Left kidney (tissue), 2 donors: ENCODE measurements around the gene STIM2. TPM values are rescaled to one million over a fixed set of nuclear protein-coding genes. Genes with fewer than 3 reads are reported as not detected.

Experiments used
- DNase-seq: peaks from one replicate; pipeline ENCODE4 v3.0.0-alpha.2; 2013
- polyA plus RNA-seq: library from polyadenylated mRNA; unstranded; fragments of 120-200 nt; gene quantifications from one replicate; pipeline ENCODE4 v1.2.1, GENCODE V29; 2013; ENCODE audit not compliant: insufficient read length

Gene STIM2
- polyA plus RNA-seq, 1 donor, result 44.3 TPM

DNA sequence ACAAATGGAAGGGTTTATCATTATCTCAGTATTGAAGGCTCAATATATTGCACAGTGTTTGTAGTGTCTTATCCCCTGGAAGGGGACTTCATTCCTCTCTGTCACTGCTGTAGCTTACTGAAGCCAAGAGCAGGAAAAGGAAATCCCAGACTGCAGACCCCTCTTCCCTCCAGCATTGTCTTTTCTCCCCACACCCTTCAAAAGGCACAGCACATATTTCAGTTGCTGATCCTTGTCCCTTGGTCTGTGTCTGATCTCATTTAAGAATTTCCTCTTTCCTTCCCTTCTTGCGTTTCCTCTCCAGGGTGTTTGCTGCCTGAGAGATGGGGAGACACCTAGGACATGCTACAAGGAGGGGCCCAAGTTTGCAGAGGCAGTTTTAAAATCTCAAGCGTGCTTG lies 40.1 kb downstream of the STIM2 start:
- DNase-seq, result no peak

DNA sequence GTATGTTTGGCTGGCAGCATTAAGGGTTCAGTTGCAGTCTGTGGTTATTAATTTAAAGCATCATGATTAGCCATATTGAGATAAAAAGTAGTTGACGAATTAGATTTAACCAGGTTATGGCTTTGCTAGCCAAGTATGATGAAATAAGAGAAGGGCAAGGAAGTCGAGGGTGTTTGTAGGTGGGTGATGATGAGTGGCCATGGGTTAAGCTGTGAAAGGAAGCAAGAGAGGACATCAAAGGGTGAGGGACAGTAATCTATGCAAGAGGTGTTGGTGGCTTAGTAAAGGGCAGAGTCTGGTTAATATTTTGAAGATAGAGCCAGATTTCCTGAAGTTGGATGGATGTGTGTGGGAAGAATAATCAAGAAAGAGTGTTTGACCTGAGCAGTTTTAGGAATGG lies 44.5 kb downstream of the STIM2 start:
- no peak for DNase-seq

DNA sequence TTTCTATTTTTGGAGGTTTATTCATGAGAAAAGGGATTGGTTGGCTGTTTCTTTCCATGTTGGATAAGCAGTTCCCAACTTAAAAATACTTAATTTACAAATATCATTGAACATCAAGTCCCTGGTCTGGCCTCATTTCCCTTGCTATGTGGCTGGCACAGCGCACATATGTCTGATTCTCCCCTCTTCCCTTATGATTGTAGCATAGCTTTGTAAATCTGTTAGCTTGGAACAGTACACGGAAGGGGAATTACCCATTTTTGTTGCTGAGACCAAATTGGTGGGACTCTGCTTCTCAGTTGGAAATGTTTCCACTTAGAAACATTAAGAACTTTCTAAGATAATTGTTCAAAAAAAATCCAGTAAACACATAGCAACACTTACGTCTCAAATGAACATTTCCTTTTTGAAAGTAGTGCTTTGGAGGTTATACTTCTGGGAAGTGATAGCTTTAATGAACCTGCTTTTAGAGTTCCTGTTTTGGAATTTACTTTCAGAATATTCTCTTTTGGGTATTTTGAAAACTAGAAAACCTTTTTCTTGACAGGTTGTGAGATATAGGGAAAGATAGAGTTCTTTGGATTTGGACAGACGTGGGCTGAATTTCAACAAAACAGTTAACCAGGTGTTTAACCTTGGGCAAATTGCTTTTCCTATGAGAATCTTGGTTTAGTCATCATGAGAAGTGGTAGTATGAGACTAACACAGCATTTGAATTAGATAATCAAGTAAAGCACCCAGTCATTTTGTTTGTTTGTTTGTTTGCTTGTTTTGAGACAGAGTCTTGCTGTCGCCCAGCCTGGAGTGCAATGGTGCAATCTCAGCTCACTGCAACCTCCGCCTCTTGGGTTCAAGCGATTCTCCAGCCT lies 47.3 kb downstream of the STIM2 start:
- DNase-seq, result no peak

DNA sequence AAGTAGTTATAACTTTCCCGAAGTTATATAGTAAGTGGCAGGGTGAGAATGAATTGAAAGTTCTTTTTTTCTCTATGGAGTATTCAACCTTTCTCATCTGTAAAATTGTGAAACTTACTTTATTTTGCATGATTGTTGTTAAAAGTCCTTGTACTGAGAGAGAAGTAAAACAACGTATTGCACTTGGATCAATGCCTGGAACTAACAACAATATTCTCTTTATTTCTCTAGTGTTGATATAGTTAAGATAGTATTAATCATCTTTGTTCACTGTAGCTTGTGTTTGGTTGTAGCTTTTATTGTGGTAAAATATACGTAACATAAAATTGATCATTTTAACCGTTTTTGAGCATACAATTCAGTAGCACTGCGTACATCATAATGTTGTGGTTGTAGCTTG lies 48.7 kb downstream of the STIM2 start:
- DNase-seq, result no peak

DNA sequence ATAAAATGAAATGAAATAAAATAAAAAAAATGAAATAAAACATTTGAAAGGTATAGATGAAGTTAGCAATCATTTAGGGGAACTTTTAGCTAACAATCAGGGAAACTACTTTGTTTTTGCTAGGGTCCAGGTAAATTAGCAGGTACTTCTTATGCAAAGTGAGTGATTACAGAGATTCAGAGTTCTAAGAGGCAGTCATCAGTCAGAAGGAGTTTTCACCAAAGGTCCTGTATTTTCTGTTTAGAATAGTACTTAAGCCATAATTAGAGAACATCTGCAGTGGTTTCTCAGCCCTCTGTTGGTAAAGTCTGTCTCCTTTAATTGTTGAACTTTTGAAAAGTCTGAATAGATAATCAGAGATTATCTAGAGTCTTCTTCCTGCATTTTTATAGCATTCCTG lies 50.6 kb downstream of the STIM2 start:
- no peak for DNase-seq

DNA sequence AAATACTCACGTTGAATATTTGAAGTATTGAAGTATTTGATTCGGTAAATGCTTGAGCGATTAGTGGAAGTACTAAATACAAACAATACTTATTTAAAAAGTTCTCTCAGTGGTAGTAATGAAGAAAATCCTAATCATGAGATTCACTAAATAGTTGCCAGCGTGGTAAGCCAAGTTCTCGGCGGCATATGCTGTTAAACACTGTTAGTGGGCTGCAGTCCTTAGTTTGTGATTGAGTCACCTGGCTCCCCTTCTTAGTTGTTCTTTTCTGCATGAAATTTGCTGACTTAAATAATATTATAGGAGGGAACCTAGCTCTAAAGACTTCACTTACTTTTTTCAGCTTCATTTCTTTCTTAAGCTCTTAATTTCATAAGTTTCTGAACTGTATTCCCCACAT lies 51.4 kb downstream of the STIM2 start:
- no peak for DNase-seq

DNA sequence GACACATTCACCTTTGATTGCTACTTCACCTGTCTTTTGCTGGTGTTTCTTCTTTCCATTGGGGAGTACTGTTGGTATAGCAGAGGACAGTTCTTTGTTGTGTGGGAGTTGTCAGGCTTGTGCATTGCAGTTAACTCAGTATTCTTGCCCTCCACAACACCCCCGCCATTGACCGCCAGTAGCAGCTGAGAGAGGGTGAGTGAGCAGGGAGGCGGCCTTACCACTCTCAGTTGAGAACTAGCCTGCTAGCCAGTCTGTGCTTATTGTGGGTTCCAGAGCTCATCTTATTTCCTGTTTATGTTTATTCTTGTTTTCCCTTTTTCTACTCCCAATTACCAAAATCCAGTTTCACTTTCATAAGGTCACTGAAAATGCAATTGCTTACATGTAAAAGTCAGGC lies 52.2 kb downstream of the STIM2 start:
- DNase-seq, result no peak

DNA sequence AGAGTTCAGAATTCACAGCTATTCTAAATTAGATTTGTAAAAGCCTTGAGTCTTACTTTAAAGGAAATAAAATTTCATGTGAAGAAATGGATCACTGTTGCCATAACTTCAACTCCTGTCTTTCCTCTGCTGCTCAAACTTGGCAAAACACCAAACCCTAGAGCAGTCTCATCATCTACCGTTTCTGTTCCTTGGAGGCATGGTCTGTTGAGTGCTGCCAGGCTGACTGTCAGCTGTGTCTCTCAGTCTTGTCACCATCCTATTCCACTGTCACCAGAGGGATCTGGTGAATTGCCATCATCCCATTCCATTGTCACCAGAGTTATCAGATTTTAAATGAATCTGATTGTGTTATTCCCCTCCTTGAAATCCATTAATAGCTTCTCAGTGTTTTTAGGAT lies 55.6 kb downstream of the STIM2 start:
- DNase-seq, result no peak

DNA sequence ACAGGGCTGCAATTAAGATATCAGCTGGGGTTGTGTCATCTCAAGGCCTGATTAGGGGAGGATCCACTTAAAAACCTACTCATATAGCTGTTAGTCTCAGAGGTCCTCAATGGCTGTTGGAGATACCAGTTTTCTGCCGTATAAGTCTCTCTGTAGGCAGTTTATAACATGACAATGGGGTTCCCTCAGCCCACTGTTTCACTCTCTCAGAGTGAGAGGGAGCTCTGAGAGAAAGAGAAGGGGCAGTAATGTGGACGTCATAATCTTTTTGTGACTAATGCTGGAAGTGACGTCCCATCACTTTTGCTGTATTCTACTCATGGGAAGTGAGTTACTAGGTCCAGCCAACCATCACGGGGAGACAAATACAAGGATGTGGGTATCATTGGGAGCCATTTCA lies 70.3 kb downstream of the STIM2 start:
- no peak for DNase-seq

DNA sequence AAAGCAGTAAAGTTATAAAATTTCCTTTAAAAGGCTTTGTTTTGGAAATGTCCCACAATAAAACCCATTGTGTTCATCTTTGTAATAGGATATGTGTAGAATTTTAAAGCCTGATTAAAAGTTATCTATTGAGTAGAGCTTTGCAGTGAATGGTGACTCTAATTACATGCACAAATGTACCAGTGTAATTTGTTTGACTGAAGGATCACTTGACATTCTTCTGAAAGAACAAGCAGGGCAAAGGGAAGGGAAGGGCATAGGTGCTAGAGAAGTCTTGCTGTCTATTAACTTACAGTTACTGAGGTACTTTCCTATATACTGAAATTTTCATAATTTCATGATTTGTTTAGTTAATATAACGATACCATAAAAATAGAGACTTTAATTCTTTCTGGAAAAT lies 70.8 kb downstream of the STIM2 start:
- no peak for DNase-seq

DNA sequence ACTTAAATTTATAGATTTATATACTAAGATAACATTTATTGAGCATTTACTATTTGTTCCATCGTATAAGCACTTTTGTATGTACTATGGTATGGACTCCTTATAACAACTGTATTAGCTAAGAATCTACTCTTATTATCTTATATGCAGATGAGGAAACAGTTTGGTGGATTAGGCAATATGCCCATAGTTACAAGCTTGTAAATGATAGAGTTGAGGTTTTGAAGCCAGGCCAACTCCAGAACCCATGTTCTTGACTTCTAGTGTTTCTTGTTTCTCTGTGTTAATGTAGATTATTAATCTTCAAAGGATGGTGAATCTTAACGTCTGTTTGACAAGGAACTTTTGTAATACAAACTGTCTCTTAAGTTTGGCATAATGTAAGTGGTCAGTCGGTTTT lies 71.3 kb downstream of the STIM2 start:
- DNase-seq, result no peak

DNA sequence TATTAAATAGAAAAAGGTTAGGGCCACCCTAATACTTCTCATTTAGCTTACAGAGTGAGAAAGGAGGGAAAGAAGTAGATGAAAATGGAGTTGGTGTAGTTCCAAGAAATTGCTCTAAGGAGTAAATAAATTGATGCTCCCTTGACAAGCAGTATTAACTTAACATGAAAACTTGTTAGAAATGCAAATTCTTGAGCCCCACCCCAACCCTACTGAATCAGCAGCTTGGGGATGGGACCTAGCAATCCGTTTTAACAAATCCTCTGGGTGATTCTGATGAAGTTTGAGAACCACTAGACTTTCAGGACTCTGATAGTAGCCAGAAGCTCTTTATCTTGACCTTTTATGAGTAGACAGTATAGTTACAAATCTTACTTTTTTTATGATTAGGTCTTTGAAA lies 74.8 kb downstream of the STIM2 start:
- DNase-seq, result no peak

DNA sequence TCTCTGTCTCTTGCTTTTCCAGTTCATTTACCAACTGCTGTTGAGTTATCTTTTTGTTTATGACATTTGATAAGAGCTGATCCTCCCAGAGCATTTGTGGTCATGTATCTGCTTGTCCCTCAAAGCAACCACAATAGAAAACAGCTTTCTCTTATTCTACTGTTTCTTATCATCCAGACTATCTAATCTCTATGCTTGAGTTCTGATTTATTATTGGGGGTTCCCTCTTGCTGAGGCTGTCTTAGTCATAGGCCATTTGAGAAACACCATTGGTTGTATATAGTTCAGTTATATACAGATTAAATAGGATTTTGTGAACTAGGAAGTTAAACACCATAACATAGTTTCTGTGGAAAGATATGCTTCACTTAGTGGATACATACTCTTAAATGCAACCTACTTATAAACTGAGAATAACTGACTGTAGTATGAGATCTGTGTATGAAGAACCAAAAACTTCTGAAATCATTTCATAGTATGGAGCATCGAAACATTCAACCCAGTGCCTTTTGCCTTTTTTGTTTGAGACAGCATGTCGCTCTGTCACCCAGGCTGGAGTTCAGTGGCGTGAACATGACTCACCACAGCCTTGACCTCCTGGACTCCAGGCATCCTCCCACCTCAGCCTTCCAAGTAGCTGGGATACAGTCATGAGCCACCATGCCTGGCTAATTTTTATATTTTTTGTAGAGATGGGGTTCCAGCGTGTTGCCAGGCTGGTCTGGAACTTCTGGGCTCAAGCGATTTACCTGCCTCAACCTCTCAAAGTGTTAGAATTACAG lies 75.8 kb downstream of the STIM2 start:
- no peak for DNase-seq

DNA sequence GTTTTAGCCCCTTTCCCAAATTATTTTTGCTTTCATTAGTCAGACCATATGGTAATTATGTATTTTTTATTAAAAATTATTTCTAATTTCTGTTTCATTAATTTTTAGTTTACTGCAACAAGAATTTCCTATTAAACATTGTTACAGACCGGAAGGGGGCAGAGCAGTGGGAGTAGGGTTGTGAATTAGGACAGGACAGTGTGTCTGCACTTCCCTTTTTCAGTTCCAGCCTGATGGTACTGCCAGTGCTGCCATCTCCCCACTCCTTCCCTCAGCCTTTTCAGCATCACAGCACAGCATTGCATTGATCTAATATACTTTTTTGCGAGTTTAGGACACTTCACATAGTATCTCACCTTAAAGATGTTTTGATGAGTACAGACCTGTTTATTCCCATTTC lies 76.5 kb downstream of the STIM2 start:
- no peak for DNase-seq

DNA sequence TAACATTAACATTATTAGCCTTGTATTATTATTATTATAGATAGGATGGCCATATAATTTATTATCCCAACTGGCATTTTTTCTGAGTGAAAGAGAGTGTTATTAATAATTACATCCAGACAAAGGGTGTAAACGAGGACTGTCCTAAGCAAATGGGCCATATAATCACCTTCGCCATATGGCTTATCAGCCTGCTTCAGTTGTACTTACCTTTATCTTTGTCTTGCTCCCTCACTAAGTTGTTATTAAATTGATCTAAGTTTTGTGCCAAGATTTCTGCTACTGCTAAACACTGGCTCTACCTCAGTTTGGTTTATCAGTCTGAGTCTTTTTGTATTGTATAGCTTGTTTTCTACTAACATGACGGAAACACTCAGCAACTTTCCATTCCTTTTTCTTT lies 76.9 kb downstream of the STIM2 start:
- DNase-seq, result no peak

DNA sequence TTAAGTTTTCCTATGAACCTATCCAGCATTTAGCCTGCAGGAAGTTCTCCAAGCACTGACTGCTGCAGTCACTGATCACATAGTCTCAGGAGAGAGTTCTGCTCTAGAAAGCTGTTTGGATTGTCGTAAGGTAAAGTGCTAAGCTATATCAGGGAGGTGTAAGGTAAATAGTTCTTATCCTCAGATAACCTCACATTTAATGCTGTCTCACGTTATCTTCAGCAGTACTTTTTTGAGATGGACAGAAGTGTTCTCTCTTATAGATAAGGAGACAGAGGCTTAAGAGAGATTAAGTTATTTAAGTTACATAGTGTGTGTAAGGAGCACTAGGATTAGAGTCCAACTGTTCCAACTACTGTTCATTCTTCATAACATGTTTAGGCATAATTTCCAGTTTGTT lies 77.9 kb downstream of the STIM2 start:
- no peak for DNase-seq

DNA sequence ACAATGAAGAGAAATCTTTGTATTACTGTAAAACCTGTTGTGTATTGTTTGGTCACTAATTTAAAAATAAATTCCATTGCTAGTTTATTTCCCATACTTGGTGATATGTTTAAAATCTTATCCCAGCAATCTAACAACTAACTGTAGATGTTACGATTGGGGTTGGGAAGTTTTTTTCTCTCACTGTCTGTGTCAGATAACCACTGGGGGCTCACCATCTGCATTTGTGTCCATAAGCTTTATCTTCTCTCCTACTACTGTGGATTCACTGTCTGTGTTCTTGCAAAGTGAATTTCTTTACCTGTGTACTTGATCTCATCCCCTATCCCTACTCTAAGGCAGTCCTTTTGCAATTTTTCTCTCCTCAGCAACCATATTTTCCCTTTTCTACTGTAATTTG lies 81.3 kb downstream of the STIM2 start:
- no peak for DNase-seq

DNA sequence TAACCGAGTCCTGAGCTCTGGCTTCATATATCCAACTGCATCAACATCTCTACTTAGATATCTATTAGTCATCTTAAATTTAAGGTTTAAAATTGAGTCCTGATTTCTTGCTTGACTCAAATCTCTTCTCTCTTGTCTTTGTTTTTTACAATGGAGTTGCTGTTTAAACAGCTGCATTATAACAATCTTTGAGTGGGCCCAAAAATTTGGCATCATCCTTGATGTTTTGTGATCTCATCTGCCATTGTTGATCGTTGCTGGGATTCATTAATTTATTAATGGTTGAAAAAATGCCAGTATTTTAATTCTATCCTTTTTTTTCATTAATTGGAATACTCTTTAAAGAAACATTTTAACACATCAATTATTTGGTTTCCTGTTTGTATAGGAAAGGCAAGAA lies 82.2 kb downstream of the STIM2 start:
- no peak for DNase-seq

DNA sequence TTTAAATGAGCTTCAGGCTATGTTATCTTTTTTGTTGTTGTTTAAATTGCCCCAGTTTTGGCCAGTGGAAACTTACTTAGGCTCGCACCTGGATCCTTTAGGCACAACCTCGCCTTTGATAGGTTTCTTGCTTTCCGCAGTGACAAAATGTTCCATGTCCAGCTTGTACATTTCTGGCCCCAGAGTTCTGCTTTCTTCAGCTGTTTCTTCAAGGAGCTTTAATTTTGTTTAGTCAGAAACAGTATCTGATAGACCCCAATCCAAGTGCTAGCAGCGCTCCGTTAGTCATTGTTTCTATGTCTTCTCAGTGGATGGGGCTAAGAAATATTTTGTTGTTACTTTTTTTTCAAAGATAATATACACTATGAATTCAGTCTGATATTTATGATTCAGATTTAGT lies 82.8 kb downstream of the STIM2 start:
- no peak for DNase-seq

DNA sequence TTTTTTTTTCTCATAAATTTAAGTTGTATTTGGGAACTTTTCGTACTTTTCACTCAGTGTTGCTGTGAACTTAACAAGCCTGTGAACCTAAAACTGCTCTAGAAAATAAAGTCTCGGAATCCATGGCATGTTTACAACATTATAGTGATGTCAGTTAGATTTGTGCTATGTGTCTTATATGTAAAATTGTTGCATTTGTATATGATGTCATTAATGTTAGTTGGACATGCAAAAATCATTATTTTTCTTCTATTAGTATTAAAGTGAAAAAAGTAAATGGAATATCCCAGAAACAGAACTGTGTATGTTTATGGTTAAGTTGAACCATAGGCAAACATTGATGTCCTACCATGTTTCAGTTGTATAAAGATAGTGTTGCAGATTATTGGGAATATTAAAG lies 85.2 kb downstream of the STIM2 start:
- no peak for DNase-seq

DNA sequence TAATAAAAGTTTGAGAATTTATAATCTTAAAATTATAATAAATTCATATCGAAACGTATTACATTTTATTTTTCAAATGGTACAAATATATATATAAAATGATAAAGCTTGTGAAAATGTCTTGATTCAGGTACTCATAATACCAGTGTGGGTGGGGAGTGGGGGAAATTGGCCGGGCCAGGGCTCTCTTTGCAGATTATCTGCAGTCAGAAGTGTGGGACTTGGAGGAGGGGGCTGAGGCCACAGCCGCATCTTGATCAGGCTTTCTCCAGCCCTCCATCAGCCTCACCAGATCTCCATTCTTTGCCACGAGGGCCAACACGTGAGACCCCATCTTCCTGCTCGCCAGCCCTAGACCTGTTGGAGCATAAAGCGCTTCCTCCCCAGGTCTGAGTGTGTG lies 86.7 kb downstream of the STIM2 start:
- no peak for DNase-seq

DNA sequence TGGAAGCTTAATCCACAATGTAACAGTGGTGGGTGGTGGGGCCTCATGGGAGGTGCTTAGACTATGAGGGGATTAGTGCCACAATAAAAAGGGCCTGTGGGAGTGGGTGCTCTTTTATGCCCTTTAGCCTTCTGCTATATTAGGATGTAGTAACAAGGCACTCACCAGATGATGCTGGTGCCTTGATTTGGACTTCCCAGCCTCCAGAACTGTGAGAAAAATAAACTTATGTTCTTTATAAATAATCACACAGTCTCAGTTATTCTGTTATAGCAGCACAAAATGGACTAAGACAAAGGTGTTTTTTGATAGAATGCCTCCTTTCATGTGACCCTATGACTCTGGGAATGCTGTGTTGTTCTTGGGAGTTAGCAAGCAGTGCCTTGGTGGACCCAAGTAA lies 89.8 kb downstream of the STIM2 start:
- no peak for DNase-seq

DNA sequence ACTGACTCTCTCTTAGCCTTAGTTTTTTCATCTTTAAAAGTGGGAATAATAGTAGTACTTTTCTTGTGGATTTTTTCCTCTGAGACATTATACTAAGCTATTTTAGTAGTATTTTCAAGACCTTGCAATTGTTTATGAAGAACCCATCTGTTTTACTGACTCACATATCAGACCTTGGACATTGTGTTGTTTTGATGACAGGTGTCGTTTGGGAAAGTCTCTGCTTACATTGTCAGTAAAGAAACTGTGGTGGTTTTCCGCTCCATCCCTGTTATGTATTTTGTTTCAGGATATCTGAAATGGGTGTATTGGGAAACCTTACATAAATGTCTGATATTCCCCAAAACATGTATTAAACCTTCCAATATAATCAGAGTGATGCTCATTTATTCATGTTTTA lies 92.2 kb downstream of the STIM2 start:
- no peak for DNase-seq

DNA sequence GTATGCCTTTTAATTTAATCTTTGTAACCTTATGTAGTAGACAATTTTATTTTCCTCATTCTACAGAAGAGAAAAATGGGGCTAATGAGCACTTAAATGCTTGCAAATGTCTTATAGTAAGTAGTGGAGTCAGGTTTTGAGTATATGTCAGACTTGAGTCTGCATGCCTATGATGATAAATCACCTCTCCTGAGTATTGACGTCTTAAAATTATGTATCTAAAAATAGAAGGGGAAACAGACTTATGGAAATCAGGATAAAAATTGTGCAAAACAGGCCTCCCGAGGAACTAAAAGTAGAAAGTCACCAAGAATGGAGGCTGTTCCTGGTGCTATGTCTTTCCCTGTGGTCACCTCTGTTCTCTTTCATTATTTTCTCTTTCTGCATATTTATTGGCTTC lies 92.7 kb downstream of the STIM2 start:
- DNase-seq, result no peak
